HG03066 (cell line): ENCODE data around the gene TAX1BP3.
"Not testable (repeated sequence)": the region's sequence is repeated elsewhere in the genome, so short reads cannot be mapped to it uniquely, and the experiment has no call there.

Source experiments
- ATAC-seq: cut with Tn5 transposase; IDR thresholded peaks from one replicate; pipeline ENCODE4 v1.9.1; 2021; ENCODE audit warnings: low read depth; ENCODE audit not compliant: unreplicated experiment

Gene TAX1BP3

GRCh38 chr17:3668279-3669084, at the start of gene TAX1BP3, which contains the start of gene EMC6:
TAX1BP3 (minus strand) TSS chr17:3668578; CDS start chr17:3668526, 52 bp downstream.
EMC6 (plus strand) TSS chr17:3668812; CDS start chr17:3669147, 335 bp downstream.
- peak; percentile 88 for ATAC-seq

- ATAC-seq: no peak
Observed at GRCh38 chr17:3715296-3715695, 46.9 kb upstream of the TAX1BP3 start.

GRCh38 chr17:3712811-3713463, 44.6 kb upstream of the TAX1BP3 start:
- no peak for ATAC-seq

- ATAC-seq: peak; percentile 94
Observed at GRCh38 chr17:3710951-3711383, 42.6 kb upstream of the TAX1BP3 start.

GRCh38 chr17:3708366-3708765, 40.0 kb upstream of the TAX1BP3 start:
- no peak for ATAC-seq

GRCh38 chr17:3705718-3705984, 37.3 kb upstream of the TAX1BP3 start:
- ATAC-seq: not testable (repeated sequence)

GRCh38 chr17:3704931-3705717, 36.7 kb upstream of the TAX1BP3 start:
- no peak for ATAC-seq

- ATAC-seq: not testable (repeated sequence)
Observed at GRCh38 chr17:3702041-3702539, 33.7 kb upstream of the TAX1BP3 start.

GRCh38 chr17:3699951-3700350, 31.6 kb upstream of the TAX1BP3 start:
- no peak for ATAC-seq

GRCh38 chr17:3698139-3698538, 29.8 kb upstream of the TAX1BP3 start:
- ATAC-seq: no peak

GRCh38 chr17:3697103-3697476, 28.7 kb upstream of the TAX1BP3 start:
- no peak for ATAC-seq

- no peak for ATAC-seq
Observed at GRCh38 chr17:3695723-3696411, 27.5 kb upstream of the TAX1BP3 start, which contains the start of gene P2RX5. P2RX5 (minus strand) TSS chr17:3696155; CDS start chr17:3696005, 150 bp downstream.

- ATAC-seq: no peak
Observed at GRCh38 chr17:3695129-3695722, 26.8 kb upstream of the TAX1BP3 start.

- no peak for ATAC-seq
Observed at GRCh38 chr17:3693829-3694231, 25.5 kb upstream of the TAX1BP3 start.

GRCh38 chr17:3693141-3693540, 24.8 kb upstream of the TAX1BP3 start:
- ATAC-seq: no peak

- no peak for ATAC-seq
Observed at GRCh38 chr17:3692346-3692745, 24.0 kb upstream of the TAX1BP3 start.

GRCh38 chr17:3691617-3692067, 23.3 kb upstream of the TAX1BP3 start:
- ATAC-seq: no peak

GRCh38 chr17:3690094-3690715, 21.8 kb upstream of the TAX1BP3 start:
- no peak for ATAC-seq

- ATAC-seq: no peak
Observed at GRCh38 chr17:3689262-3690093, 21.1 kb upstream of the TAX1BP3 start.
